Neural progenitor cell (in vitro differentiated cells): ENCODE data around the gene NIM1K. TPM values are rescaled to one million over a fixed set of nuclear protein-coding genes. Genes with fewer than 3 reads are reported as not detected.

ENCODE experiments used
- DNase-seq: peaks from one replicate; pipeline ENCODE4 v3.0.0-alpha.2; 2016; ENCODE audit warnings: low spot score
- H2AFZ ChIP-seq: fragments of 200-600 bp; sonication (generic); replicated peaks from 2 replicates; pipeline ENCODE4 v1.6.1; 2016; ENCODE audit warnings: antibody characterized with exemption
- H3F3A ChIP-seq: fragments of 200-600 bp; sonication (generic); 2 replicates; pipeline ENCODE4 v1.6.1; 2016; ENCODE audit warnings: antibody characterized with exemption, low read depth
- H3K27ac ChIP-seq: fragments of 200-600 bp; sonication (generic); 2 replicates; pipeline ENCODE4 v1.5.1; 2016; ENCODE audit warnings: mild to moderate bottlenecking
- H3K27me3 ChIP-seq: fragments of 200-600 bp; sonication (generic); 2 replicates; pipeline ENCODE4 v1.6.1; 2016; ENCODE audit warnings: mild to moderate bottlenecking, moderate library complexity
- H3K36me3 ChIP-seq: fragments of 200-600 bp; sonication (generic); 2 replicates; pipeline ENCODE4 v1.5.1; 2016
- H3K4me1 ChIP-seq: fragments of 200-600 bp; sonication (generic); 2 replicates; pipeline ENCODE4 v1.6.1; 2016; ENCODE audit warnings: mixed run types
- H3K4me2 ChIP-seq: fragments of 200-600 bp; sonication (generic); 2 replicates; pipeline ENCODE4 v1.6.1; 2016
- H3K4me3 ChIP-seq: fragments of 200-600 bp; sonication (generic); 2 replicates; pipeline ENCODE4 v1.5.1; 2016
- H3K79me2 ChIP-seq: fragments of 200-600 bp; sonication (generic); 2 replicates; pipeline ENCODE4 v1.6.1; 2016; ENCODE audit warnings: low read depth
- H3K9ac ChIP-seq: fragments of 200-600 bp; sonication (generic); 2 replicates; pipeline ENCODE4 v1.6.1; 2016
- H3K9me3 ChIP-seq: fragments of 200-600 bp; sonication (generic); 2 replicates; pipeline ENCODE4 v1.5.1; 2016; ENCODE audit warnings: low read depth
- H4K20me1 ChIP-seq: fragments of 200-600 bp; sonication (generic); 2 replicates; pipeline ENCODE4 v1.6.1; 2016; ENCODE audit warnings: low read depth
- H3K27ac Mint-ChIP-seq: 3 replicates; pipeline ENCODE4 v1.8.0; 2021; ENCODE audit warnings: mixed read lengths
- H3K27me3 Mint-ChIP-seq: 2 replicates; pipeline ENCODE4 v1.8.0; 2022; ENCODE audit warnings: low read depth, mild to moderate bottlenecking, inconsistent platforms, moderate library complexity, mixed read lengths; ENCODE audit not compliant: insufficient read depth
- H3K36me3 Mint-ChIP-seq: 3 replicates; pipeline ENCODE4 v1.8.0; 2021; ENCODE audit warnings: mixed read lengths
- H3K4me1 Mint-ChIP-seq: 3 replicates; pipeline ENCODE4 v1.8.0; 2021; ENCODE audit warnings: mixed read lengths
- H3K4me3 Mint-ChIP-seq: 3 replicates; pipeline ENCODE4 v1.8.0; 2021; ENCODE audit warnings: mild to moderate bottlenecking, moderate library complexity, mixed read lengths
- H3K9me3 Mint-ChIP-seq: 3 replicates; pipeline ENCODE4 v1.8.0; 2020; ENCODE audit warnings: mixed read lengths
- EZH2 ChIP-seq: fragments of 200-600 bp; sonication (generic); IDR thresholded peaks from 2 replicates; pipeline ENCODE4 v1.6.1; 2017; ENCODE audit warnings: antibody characterized with exemption, mild to moderate bottlenecking, moderate library complexity
- EZH2phosphoT487 ChIP-seq: fragments of 200-600 bp; sonication (generic); IDR thresholded peaks from 2 replicates; pipeline ENCODE4 v1.6.1; 2017; ENCODE audit warnings: antibody characterized with exemption
- total RNA-seq: library from RNA; depleted of rRNA; stranded (reverse); fragments of >200 nt; gene quantifications from 2 replicates; pipeline ENCODE4 v1.2.3, GENCODE V29; 2015; ENCODE audit warnings: low replicate concordance
- TF ChIP-seq, protein P1 (sequence below): fragments of 200-600 bp; sonication (generic); IDR thresholded peaks from 2 replicates; pipeline ENCODE4 v1.5.1; 2017; ENCODE audit warnings: antibody characterized with exemption, mild to moderate bottlenecking

The NIM1K gene
- total RNA-seq, 1 donor from 2014 or later = not detected

DNA sequence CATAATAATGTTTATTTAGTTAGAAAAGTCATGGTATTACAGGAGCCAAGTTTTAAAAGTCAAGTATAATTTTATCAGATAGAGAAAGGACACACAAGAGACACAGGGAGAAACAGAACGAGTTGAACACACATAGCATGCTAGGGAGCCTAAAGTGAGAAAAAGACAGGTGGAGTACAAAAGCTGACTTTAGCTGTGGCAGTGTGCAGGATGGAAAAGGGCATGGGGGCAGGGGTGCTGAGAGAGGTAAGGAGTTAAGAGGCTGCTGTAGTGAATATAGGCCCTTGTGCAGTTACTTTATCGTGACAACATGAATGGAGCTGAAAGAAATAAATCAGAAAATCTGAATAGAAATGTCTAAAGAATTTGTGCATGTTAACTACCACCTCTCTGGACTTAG is 103.2 kb downstream of the NIM1K start:
- Mint-ChIP-seq H3K36me3 (peaks cover 62% of the 10 kb centered on the region), H3K4me1 (peaks cover 6% of the 10 kb centered on the region), H3K9me3 (no peaks in the 10 kb centered on the region), H3K4me3 (no peak overlapping the region), H3K27me3 (no peaks in the 10 kb centered on the region), H3K27ac (no peak overlapping the region)
- no peak overlapping the region for H3K27ac ChIP-seq
- no peaks in the 10 kb centered on the region for H3K27me3 ChIP-seq
- peaks cover 65% of the 10 kb centered on the region for H3K36me3 ChIP-seq
- H3K9me3 ChIP-seq = no peaks in the 10 kb centered on the region
- no peak overlapping the region for H2AFZ ChIP-seq
- H3K9ac ChIP-seq = no peak overlapping the region
- H3K4me3 ChIP-seq = no peak overlapping the region
- TF ChIP-seq EZH2phosphoT487 = no peak
- no peak for TF ChIP-seq EZH2
- TF ChIP-seq, protein P1, sequence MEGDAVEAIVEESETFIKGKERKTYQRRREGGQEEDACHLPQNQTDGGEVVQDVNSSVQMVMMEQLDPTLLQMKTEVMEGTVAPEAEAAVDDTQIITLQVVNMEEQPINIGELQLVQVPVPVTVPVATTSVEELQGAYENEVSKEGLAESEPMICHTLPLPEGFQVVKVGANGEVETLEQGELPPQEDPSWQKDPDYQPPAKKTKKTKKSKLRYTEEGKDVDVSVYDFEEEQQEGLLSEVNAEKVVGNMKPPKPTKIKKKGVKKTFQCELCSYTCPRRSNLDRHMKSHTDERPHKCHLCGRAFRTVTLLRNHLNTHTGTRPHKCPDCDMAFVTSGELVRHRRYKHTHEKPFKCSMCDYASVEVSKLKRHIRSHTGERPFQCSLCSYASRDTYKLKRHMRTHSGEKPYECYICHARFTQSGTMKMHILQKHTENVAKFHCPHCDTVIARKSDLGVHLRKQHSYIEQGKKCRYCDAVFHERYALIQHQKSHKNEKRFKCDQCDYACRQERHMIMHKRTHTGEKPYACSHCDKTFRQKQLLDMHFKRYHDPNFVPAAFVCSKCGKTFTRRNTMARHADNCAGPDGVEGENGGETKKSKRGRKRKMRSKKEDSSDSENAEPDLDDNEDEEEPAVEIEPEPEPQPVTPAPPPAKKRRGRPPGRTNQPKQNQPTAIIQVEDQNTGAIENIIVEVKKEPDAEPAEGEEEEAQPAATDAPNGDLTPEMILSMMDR = no peak
- peaks cover 73% of the 10 kb centered on the region for H3K79me2 ChIP-seq
- H4K20me1 ChIP-seq = peaks cover 93% of the 10 kb centered on the region
- H3K4me2 ChIP-seq = no peak overlapping the region
- no peaks in the 10 kb centered on the region for H3K4me1 ChIP-seq
- DNase-seq = no peak
- H3F3A ChIP-seq = peaks cover 61% of the 10 kb centered on the region

DNA sequence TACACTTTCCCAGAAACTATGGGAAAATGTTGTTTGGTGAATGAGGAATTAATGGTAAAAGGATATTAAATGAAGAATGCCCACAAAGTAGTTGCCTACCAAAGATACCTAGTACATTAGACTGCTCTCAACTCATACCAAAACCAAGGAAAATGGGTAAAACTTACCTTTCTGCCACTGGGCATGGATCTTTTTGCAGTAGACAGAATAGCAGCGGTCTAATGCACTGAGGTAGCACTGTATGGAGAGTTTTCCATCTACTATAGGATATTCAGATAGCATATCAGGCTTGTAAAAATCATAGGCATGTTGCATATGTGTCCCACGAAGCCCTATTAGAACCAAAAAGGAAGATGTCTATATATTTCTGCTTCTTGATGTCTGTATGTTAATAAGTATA is 104.8 kb downstream of the NIM1K start:
- no peaks in the 10 kb centered on the region for H3K4me1 ChIP-seq
- H3K36me3 ChIP-seq = peaks cover 52% of the 10 kb centered on the region
- peaks cover 58% of the 10 kb centered on the region for H3K36me3 Mint-ChIP-seq
- DNase-seq = no peak
- no peak overlapping the region for H3K4me3 Mint-ChIP-seq
- H3K79me2 ChIP-seq = peaks cover 83% of the 10 kb centered on the region
- no peaks in the 10 kb centered on the region for H3K9me3 Mint-ChIP-seq
- no peak overlapping the region for H3K9ac ChIP-seq
- H3K4me1 Mint-ChIP-seq = peaks cover 16% of the 10 kb centered on the region
- TF ChIP-seq EZH2 = no peak
- TF ChIP-seq EZH2phosphoT487 = no peak
- TF ChIP-seq, protein P1 = no peak
- H3K9me3 ChIP-seq = no peaks in the 10 kb centered on the region
- H4K20me1 ChIP-seq = peaks cover 95% of the 10 kb centered on the region
- no peak overlapping the region for H3K27ac ChIP-seq
- H2AFZ ChIP-seq = no peak overlapping the region
- no peaks in the 10 kb centered on the region for H3K27me3 ChIP-seq
- no peak overlapping the region for H3K4me3 ChIP-seq
- no peaks in the 10 kb centered on the region for H3K27me3 Mint-ChIP-seq
- H3K4me2 ChIP-seq = no peak overlapping the region
- H3K27ac Mint-ChIP-seq = no peak overlapping the region
- H3F3A ChIP-seq = peaks cover 53% of the 10 kb centered on the region

DNA sequence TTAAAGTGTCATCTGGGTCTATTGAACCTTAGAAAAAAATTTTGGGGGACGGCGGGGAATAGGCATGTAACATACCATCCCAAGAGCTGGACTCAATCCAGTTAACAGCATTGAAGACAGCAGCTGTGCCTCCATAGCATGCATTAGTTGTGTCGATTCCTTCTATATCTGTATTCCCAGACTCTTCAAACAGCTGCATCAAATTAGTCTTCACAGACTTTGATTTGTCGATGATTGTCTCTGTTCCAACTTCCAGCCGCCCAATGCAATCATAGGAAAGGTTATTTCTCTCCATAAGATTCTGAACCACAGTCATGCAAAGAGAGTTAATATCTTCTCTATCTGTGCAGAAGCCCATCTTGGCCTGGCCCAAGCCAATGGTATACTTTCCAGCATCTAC is 106.4 kb downstream of the NIM1K start:
- H3K9me3 Mint-ChIP-seq = no peaks in the 10 kb centered on the region
- Histone ChIP-seq H3K79me2 (peaks cover 99% of the 10 kb centered on the region), H3F3A (peaks cover 52% of the 10 kb centered on the region), H4K20me1 (peaks cover 99% of the 10 kb centered on the region), H3K9me3 (no peaks in the 10 kb centered on the region), H3K9ac (no peak overlapping the region), H3K27ac (no peak overlapping the region), H3K4me1 (peaks cover 10% of the 10 kb centered on the region), H3K27me3 (no peaks in the 10 kb centered on the region), H3K36me3 (peaks cover 43% of the 10 kb centered on the region), H2AFZ (no peak overlapping the region), H3K4me3 (no peak overlapping the region), H3K4me2 (no peak overlapping the region)
- no peak overlapping the region for H3K27ac Mint-ChIP-seq
- H3K27me3 Mint-ChIP-seq = no peaks in the 10 kb centered on the region
- H3K36me3 Mint-ChIP-seq = peaks cover 64% of the 10 kb centered on the region
- no peak for TF ChIP-seq EZH2
- no peak overlapping the region for H3K4me3 Mint-ChIP-seq
- peaks cover 30% of the 10 kb centered on the region for H3K4me1 Mint-ChIP-seq
- no peak for DNase-seq

DNA sequence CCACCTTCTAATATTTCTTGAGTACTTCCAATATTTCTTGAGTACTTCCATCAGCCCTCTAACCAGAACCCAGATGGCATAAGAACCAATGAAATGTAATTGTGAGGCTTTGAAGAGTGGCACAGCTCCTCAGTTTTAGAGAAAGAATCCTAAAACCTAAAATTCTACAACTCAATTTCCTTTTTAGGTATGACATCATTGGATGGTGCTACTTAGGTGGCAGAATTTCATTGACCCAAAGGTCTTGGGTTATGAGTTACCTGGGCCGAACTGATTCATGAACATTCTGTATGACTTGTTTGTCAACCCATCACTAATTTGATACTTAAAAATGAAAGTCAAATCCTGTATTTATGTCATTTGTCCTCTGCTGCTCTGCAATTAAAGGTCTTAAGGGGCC is 108.1 kb downstream of the NIM1K start:
- H3K36me3 ChIP-seq = peaks cover 30% of the 10 kb centered on the region
- H4K20me1 ChIP-seq = peaks cover 100% of the 10 kb centered on the region
- Mint-ChIP-seq H3K27me3 (no peaks in the 10 kb centered on the region), H3K36me3 (peaks cover 62% of the 10 kb centered on the region), H3K9me3 (no peaks in the 10 kb centered on the region), H3K4me1 (peaks cover 41% of the 10 kb centered on the region), H3K4me3 (no peak overlapping the region), H3K27ac (no peak overlapping the region)
- H3K9ac ChIP-seq = no peak overlapping the region
- H3K79me2 ChIP-seq = peaks cover 100% of the 10 kb centered on the region
- H3K27me3 ChIP-seq = no peaks in the 10 kb centered on the region
- H3K4me2 ChIP-seq = no peak overlapping the region
- H3K4me3 ChIP-seq = no peak overlapping the region
- TF ChIP-seq EZH2 = no peak
- no peak for TF ChIP-seq EZH2phosphoT487
- TF ChIP-seq, protein P1 = no peak
- peaks cover 23% of the 10 kb centered on the region for H3K4me1 ChIP-seq
- H3K27ac ChIP-seq = no peak overlapping the region
- no peak for DNase-seq
- no peak overlapping the region for H2AFZ ChIP-seq
- H3K9me3 ChIP-seq = no peaks in the 10 kb centered on the region
- peaks cover 48% of the 10 kb centered on the region for H3F3A ChIP-seq
